Peyer's patch (tissue), 4 donors: Measurements from ENCODE around the gene SMIM26. TPM values are rescaled to one million over a fixed set of nuclear protein-coding genes. Genes with fewer than 3 reads are reported as not detected.

Experiments
- DNase-seq, 3 donors: peaks; one replicate each; pipeline ENCODE4 v3.0.0-alpha.2; 2017 to 2019
- H3K27ac ChIP-seq, 4 donors: fragments of 200-600 bp; sonication (generic); one replicate each; pipeline ENCODE4 v1.5.1; 2016 to 2019
- H3K27me3 ChIP-seq, 2 donors: fragments of 200-600 bp; sonication (generic); one replicate each; pipeline ENCODE4 v1.5.1; 2019
- H3K36me3 ChIP-seq, 3 donors: fragments of 200-600 bp; sonication (generic); one replicate each; pipeline ENCODE4 v1.5.1; 2016 to 2019
- H3K4me1 ChIP-seq, 4 donors: fragments of 200-600 bp; sonication (generic); one replicate each; pipeline ENCODE4 v1.5.1; 2016 to 2019
- H3K4me3 ChIP-seq, 4 donors: fragments of 200-600 bp; sonication (generic); 1 replicate in 3 of 4; 2 replicates in 1 of 4; pipeline ENCODE4 v1.5.1; 2016 to 2019; ENCODE audit warnings: mild to moderate bottlenecking in 1 of 4
- H3K9me3 ChIP-seq, 4 donors: fragments of 200-600 bp; sonication (generic); one replicate each; pipeline ENCODE4 v1.5.1; 2016 to 2019; ENCODE audit warnings: mild to moderate bottlenecking in 1 of 4
- POLR2A ChIP-seq, 2 donors: fragments of 450-650 bp; IDR thresholded peaks; one replicate each; pipeline ENCODE4 v1.5.1; 2017; ENCODE audit warnings: antibody characterized with exemption in 2 of 2, mild to moderate bottlenecking in 2 of 2, moderate library complexity in 2 of 2
- total RNA-seq, 4 donors: library from RNA; depleted of rRNA; stranded (reverse); fragments of >200 nt; gene quantifications; one replicate each; pipeline ENCODE4 v1.1.0, GENCODE V29; 2016
- TF ChIP-seq, protein P1 (sequence below), 6 experiments: fragments of 450-650 bp in 4 of 6; fragments of 200-600 bp in 2 of 6; sonication (generic) in 1 of 6; IDR thresholded peaks; one replicate each; pipeline ENCODE4 v1.5.1; 2017 to 2019; ENCODE audit warnings: antibody characterized with exemption in 6 of 6, mild to moderate bottlenecking in 3 of 6, moderate library complexity in 1 of 6

The SMIM26 gene
- total RNA-seq, 4 donors from 2014 or later: 19.8 to 72.9 (median 61.8) TPM

DNA sequence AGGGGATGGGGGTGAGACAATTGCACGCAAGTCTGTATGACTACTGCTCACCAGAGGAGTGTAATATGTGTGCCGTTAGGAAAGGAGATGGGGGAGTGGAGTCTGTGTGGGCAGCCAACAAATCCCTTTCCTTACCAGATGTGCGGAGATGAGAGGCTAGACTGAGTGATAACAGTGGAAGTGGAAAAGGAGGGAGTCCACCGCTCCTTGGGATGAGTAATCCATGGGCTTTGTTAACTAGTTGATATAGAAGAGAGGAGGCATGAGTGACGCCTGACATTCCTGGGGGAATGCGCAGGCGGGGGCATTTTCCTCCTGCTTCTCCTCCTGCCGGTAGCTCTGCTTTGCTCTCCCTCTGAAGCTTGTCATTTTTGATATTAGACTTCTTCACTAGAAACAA is 13.5 kb upstream of the SMIM26 start:
- H3K9me3 ChIP-seq: no peaks in the 10 kb centered on the region
- H3K4me1 ChIP-seq: no peaks in the 10 kb centered on the region
- DNase-seq: no peak
- no peak overlapping the region for H3K4me3 ChIP-seq
- H3K27ac ChIP-seq: no peak overlapping the region
- peaks cover 0 to 86% (median 1%) of the 10 kb centered on the region in 3 donors for H3K36me3 ChIP-seq
- H3K27me3 ChIP-seq: no peaks in the 10 kb centered on the region
- TF ChIP-seq, protein P1, sequence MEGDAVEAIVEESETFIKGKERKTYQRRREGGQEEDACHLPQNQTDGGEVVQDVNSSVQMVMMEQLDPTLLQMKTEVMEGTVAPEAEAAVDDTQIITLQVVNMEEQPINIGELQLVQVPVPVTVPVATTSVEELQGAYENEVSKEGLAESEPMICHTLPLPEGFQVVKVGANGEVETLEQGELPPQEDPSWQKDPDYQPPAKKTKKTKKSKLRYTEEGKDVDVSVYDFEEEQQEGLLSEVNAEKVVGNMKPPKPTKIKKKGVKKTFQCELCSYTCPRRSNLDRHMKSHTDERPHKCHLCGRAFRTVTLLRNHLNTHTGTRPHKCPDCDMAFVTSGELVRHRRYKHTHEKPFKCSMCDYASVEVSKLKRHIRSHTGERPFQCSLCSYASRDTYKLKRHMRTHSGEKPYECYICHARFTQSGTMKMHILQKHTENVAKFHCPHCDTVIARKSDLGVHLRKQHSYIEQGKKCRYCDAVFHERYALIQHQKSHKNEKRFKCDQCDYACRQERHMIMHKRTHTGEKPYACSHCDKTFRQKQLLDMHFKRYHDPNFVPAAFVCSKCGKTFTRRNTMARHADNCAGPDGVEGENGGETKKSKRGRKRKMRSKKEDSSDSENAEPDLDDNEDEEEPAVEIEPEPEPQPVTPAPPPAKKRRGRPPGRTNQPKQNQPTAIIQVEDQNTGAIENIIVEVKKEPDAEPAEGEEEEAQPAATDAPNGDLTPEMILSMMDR (IDR thresholded peaks at IDR 0.05): no peak
- TF ChIP-seq POLR2A (IDR thresholded peaks at IDR 0.05): no peak

DNA sequence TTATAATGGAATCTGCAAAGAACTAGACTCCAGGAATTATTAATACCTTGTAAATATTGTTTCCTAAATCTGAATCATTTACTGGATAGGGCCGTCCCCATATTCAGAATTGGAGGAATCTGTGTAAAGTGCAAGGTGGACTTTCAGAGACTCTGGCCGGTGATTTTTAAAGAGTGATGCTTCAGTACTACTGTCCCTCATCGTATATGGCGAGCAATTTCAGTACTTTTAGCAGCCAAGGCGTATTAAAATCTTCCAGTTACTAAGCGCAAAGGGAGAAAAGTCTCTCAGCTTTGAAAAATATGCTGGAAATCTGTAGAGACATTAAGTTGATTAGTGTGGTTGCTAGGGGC is 483 bp downstream of the SMIM26 start:
- H3K36me3 ChIP-seq: peaks cover 0 to 20% (median 0%) of the 10 kb centered on the region in 3 donors
- peak overlapping the region; percentile 50 to 82 (median 59) for H3K4me3 ChIP-seq
- H3K4me1 ChIP-seq: peaks cover 0 to 10% (median 0%) of the 10 kb centered on the region in 4 donors
- H3K9me3 ChIP-seq: no peaks in the 10 kb centered on the region
- DNase-seq: no peak
- H3K27ac ChIP-seq: peak overlapping the region; percentile 75 to 82 (median 77)
- H3K27me3 ChIP-seq: no peaks in the 10 kb centered on the region
- no peak for TF ChIP-seq POLR2A (IDR thresholded peaks at IDR 0.05)
- TF ChIP-seq, protein P1 (IDR thresholded peaks at IDR 0.05): no peak

DNA sequence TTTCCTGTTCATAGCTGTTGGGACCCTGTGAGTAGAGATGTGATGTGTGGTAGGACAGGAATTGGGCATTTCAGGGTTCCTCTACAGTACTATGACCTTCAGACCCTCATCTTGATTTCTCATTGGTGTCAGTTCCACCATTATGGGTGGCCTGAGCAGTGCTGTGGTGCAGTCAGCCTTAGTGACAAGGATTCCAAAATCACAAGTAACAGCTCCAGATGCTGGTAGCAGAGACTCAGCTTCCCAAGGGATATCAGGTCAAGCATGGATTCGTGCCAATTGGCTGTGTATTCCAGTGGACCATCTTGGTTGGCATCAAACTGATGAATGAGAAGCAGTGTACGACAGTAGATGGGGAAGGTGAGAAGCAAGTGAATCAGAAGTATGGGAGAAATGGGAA is 3.8 kb downstream of the SMIM26 start:
- no peaks in the 10 kb centered on the region for H3K9me3 ChIP-seq
- H3K27me3 ChIP-seq: no peaks in the 10 kb centered on the region
- H3K4me3 ChIP-seq: no peak overlapping the region
- TF ChIP-seq POLR2A (IDR thresholded peaks at IDR 0.05): no peak
- TF ChIP-seq, protein P1 (IDR thresholded peaks at IDR 0.05): no peak
- peaks cover 0 to 20% (median 0%) of the 10 kb centered on the region in 3 donors for H3K36me3 ChIP-seq
- H3K4me1 ChIP-seq: peaks cover 0 to 10% (median 0%) of the 10 kb centered on the region in 4 donors
- DNase-seq: no peak
- H3K27ac ChIP-seq: no peak overlapping the region

DNA sequence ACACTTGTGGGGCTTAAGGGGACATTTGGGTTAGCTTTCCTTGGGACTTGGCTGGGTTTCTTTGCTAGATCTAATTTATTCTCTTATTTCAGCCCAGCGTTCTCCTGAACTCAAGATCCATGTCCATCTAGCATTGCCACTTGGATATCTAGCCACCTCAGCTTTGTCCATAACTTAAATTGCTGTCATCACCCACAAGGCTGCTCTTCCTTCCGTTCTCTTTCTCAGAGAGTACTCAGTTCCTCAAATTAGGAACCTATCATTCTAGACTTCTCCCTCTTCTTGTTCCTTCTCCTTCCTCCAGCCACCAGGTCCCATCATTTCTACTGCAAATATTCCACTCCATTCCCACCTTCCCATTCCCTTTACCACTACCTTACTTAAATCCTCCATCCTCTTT is 4.3 kb downstream of the SMIM26 start:
- Histone ChIP-seq H3K4me3 (no peak overlapping the region), H3K4me1 (peaks cover 0 to 10% (median 0%) of the 10 kb centered on the region in 4 donors), H3K27ac (no peak overlapping the region), H3K9me3 (no peaks in the 10 kb centered on the region), H3K27me3 (no peaks in the 10 kb centered on the region), H3K36me3 (peaks cover 0 to 20% (median 0%) of the 10 kb centered on the region in 3 donors)
- DNase-seq: no peak
- TF ChIP-seq, protein P1 (IDR thresholded peaks at IDR 0.05): no peak
- TF ChIP-seq POLR2A (IDR thresholded peaks at IDR 0.05): no peak

DNA sequence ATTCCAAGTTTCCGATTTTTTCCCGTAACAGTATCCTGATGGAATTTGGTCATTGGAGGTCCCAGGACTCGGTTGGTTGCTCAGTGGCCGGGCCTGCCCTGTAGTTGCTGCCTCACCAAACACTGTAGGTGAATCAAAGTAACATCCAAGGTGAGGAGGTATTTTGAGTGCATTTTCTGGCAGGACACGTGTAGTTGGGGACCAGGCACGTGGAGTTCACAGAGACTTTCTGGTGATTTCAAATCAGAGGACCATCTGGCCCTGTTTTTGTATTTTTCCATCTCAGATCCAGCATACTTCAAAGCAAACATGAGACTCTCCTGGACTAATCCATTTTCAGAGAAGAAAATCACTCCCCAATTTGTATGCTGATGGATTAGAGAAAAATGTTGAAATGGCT is 10.7 kb downstream of the SMIM26 start:
- H3K4me3 ChIP-seq: no peak overlapping the region
- H3K27me3 ChIP-seq: no peaks in the 10 kb centered on the region
- H3K36me3 ChIP-seq: no peaks in the 10 kb centered on the region
- no peaks in the 10 kb centered on the region for H3K9me3 ChIP-seq
- TF ChIP-seq POLR2A (IDR thresholded peaks at IDR 0.05): no peak
- TF ChIP-seq, protein P1 (IDR thresholded peaks at IDR 0.05): no peak
- DNase-seq: no peak
- H3K27ac ChIP-seq: no peak overlapping the region
- no peaks in the 10 kb centered on the region for H3K4me1 ChIP-seq

DNA sequence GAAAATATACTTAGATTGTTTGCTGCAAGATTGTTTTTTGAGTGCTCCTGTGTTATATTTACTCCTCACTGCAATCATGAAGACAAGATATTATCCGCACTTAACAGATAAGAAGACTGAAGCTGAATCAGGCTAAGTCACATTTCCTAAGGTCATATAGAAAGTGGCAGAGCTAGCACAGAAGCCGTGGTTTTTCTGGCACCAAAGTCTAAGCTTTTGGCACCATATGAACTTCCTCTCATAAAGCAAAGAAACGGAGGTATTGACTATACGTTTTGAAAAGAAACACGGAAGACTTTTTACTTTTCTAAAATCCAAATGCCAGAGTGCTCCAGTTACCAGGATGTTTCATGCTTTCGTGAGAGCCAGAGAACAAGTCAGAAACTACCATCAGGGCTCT is 11.3 kb downstream of the SMIM26 start:
- H3K27me3 ChIP-seq: no peaks in the 10 kb centered on the region
- H3K27ac ChIP-seq: no peak overlapping the region
- H3K9me3 ChIP-seq: no peaks in the 10 kb centered on the region
- H3K36me3 ChIP-seq: no peaks in the 10 kb centered on the region
- no peak for DNase-seq
- no peaks in the 10 kb centered on the region for H3K4me1 ChIP-seq
- no peak overlapping the region for H3K4me3 ChIP-seq
- TF ChIP-seq POLR2A (IDR thresholded peaks at IDR 0.05): no peak
- TF ChIP-seq, protein P1 (IDR thresholded peaks at IDR 0.05): no peak
